HG02884 (cell line): ENCODE measurements around the gene TTC4.

Experiments
- ATAC-seq: cut with Tn5 transposase; IDR thresholded peaks from one replicate; pipeline ENCODE4 v1.9.1; 2021; ENCODE audit warnings: mild to moderate bottlenecking, moderate library complexity; ENCODE audit not compliant: unreplicated experiment

TTC4 gene

GRCh38 chr1:54781023-54781723 lies 65.5 kb downstream of the TTC4 start:
- no peak for ATAC-seq

- ATAC-seq: no peak
Observed at GRCh38 chr1:54782156-54782555, 66.5 kb downstream of the TTC4 start.

- ATAC-seq: no peak
Observed at GRCh38 chr1:54782588-54782987, 66.9 kb downstream of the TTC4 start.

GRCh38 chr1:54784066-54784465 lies 68.4 kb downstream of the TTC4 start:
- ATAC-seq: no peak

DNA sequence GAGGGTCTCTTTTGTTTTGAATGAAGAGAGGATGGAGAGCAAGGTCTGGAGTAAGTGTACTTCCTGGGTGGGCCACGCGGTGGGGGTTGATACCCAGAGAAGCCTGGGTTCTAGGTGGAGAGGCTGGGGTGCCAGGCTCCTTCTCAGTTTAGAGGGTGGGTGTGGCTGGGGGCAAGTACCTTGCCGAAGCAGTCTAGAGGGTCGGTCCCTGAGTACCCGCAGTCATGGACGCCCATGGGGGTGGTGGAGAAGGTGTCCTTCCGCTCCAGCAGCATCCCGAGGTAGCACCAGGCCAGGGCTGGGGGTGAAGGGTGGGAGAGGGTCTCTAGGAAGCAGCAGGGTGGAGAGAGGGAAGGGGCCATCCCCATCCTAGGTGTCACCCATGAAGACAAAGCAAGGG lies 71.1 kb downstream of the TTC4 start:
- no peak for ATAC-seq

DNA sequence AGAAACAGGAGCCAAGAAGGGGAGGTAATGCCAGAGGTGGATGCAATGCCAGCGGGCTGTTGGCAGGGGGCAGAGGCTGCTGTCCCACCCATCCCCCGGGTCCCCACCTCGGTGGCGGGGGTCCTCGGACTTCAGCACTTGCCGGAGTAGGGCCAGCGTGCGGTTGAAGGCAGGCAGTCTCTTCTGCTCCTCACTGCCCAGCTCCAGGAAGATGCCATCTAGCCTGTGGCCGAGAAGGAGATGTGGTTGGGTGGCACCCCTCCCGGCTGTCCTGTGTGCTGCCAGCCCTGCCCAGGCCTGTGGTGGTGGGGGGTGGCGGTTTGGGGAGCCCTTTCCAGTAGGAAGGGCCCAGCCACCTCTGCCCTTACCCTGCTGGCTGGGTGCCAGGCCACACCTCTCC lies 71.9 kb downstream of the TTC4 start:
- ATAC-seq: no peak

GRCh38 chr1:54788459-54788858 lies 72.8 kb downstream of the TTC4 start:
- ATAC-seq: no peak

DNA sequence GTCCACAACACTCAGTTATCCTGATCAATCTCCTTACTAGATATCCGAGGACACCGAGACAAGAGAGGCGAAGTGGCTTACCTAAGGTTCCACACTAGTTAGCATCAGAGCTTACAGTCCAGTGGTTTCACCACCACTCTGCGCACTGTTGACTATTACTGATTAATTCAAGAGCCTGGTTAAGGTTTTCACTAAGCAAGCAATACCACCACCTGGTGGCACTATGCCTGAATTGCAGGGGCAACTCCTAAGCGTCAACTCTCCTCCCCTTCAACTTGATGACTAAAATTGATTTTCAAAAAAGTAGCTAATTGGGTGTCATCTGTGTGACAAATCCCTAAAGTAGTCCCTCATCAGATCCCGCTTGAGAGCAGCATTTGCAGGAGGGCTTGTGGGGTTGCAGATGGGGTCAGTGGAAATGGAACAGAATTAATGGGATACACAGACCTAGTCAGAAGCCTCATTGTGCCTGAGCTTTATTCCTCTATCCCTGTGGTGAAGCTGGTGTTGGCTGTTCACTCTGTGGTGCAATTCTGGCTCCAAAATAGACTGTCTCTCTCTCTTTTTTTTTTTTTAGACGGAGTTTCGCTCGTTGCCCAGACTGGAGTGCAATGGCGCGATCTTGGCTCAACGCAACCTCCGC lies 76.3 kb downstream of the TTC4 start:
- ATAC-seq: no peak
